Activated CD8-positive, alpha-beta T cell treated with anti-CD3 and anti-CD28 coated beads for 36 hours (primary cell): ENCODE measurements around the gene STEAP3. TPM values are rescaled to one million over a fixed set of nuclear protein-coding genes. Genes with fewer than 3 reads are reported as not detected.

Experiments
- ATAC-seq: fragments of 200-7000 bp; cut with Tn5 transposase; one replicate; pipeline ENCODE4 v1.10.0; 2021; ENCODE audit warnings: mild to moderate bottlenecking, moderate library complexity
- CTCF ChIA-PET: fragments of 350-600 bp; sonication (Branson Sonifier 250); formaldehyde crosslinking; loops from one replicate; lab custom pipeline; 2021; ENCODE audit warnings: antibody characterized with exemption; lab: Charles Lee
- POLR2A ChIA-PET: fragments of 350-600 bp; sonication (Branson Sonifier 250); formaldehyde crosslinking; loops from one replicate; lab custom pipeline; 2021; ENCODE audit warnings: antibody characterized with exemption; lab: Charles Lee
- DNase-seq: peaks from one replicate; pipeline ENCODE4 v3.0.0-alpha.2; 2020
- H3K27ac Mint-ChIP-seq: one replicate; pipeline ENCODE4 v1.8.0; 2021; ENCODE audit warnings: mild to moderate bottlenecking, mixed read lengths
- H3K27me3 Mint-ChIP-seq: one replicate; pipeline ENCODE4 v1.8.0; 2021; ENCODE audit warnings: mixed read lengths
- H3K36me3 Mint-ChIP-seq: one replicate; pipeline ENCODE4 v1.8.0; 2021; ENCODE audit warnings: low read depth, mixed read lengths
- H3K4me1 Mint-ChIP-seq: one replicate; pipeline ENCODE4 v1.8.0; 2021; ENCODE audit warnings: low read depth, mixed read lengths
- H3K4me3 Mint-ChIP-seq: one replicate; pipeline ENCODE4 v1.8.0; 2021; ENCODE audit warnings: mild to moderate bottlenecking, moderate library complexity, mixed read lengths
- H3K9me3 Mint-ChIP-seq: one replicate; pipeline ENCODE4 v1.8.0; 2021; ENCODE audit warnings: mixed read lengths
- CTCF ChIP-seq: fragments of 200-600 bp; IDR thresholded peaks from one replicate; pipeline ENCODE4 v1.8.0; 2022; ENCODE audit warnings: antibody characterized with exemption, mild to moderate bottlenecking
- intact Hi-C: fragments of 100-400 bp; cut with micrococcal nuclease; formaldehyde crosslinking; loops from one replicate; pipeline ENCODE4 v1.10.0; 2022
- total RNA-seq, 2 experiments: library from RNA; stranded (reverse); gene quantifications; one replicate each; pipeline ENCODE4 v1.2.3, GENCODE V29; 2021

The STEAP3 gene
- total RNA-seq, 2 experiments from 2014 or later, result 0.18 to 0.34 TPM

DNA sequence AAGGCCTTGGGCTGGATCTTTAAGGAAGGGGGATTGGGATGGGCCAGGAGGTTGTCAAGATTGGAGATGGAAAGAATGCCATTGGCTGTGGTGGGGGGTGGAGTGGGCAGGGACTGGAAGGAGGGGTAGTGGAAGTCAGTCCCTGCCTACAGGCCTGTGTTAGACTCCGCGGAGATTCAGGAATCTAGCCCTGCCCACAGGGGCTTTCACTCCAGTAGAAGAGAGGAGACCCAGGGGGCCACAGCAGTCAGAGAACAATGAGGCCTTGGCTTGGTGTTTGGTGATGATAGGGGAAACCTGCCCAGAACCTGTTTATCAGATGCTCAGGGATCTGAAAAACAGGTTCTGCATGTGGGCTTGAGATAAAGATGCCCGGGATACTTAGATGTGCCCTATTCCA is 6.1 kb downstream of the STEAP3 start:
- Mint-ChIP-seq H3K4me1 (peaks cover 4% of the 10 kb centered on the region), H3K9me3 (no peaks in the 10 kb centered on the region), H3K27me3 (peaks cover 9% of the 10 kb centered on the region), H3K36me3 (no peaks in the 10 kb centered on the region), H3K4me3 (no peak overlapping the region), H3K27ac (no peak overlapping the region)
- no peak for ATAC-seq
- POLR2A ChIA-PET, result no interaction called here
- intact Hi-C loops, result no loop called here
- no peak for DNase-seq
- no peak for TF ChIP-seq CTCF
- CTCF ChIA-PET, result no interaction called here

GRCh38 chr2:119230219-119231185 is 6.9 kb downstream of the STEAP3 start:
- peaks cover 6% of the 10 kb centered on the region for H3K27me3 Mint-ChIP-seq
- no peak overlapping the region for H3K4me3 Mint-ChIP-seq
- ATAC-seq, result no peak
- peaks cover 4% of the 10 kb centered on the region for H3K4me1 Mint-ChIP-seq
- no peaks in the 10 kb centered on the region for H3K9me3 Mint-ChIP-seq
- H3K27ac Mint-ChIP-seq, result no peak overlapping the region
- no peak for DNase-seq
- ChIA-PET CTCF (no interaction called here), POLR2A (no interaction called here)
- TF ChIP-seq CTCF, result no peak
- intact Hi-C loops, result no loop called here
- no peaks in the 10 kb centered on the region for H3K36me3 Mint-ChIP-seq

- intact Hi-C loops, result no loop called here
- DNase-seq (peak; percentile 35), ATAC-seq (peak; percentile 84)
- H3K36me3 Mint-ChIP-seq, result no peaks in the 10 kb centered on the region
- no peaks in the 10 kb centered on the region for H3K9me3 Mint-ChIP-seq
- ChIA-PET POLR2A (no interaction called here), CTCF (no interaction called here)
- H3K27ac Mint-ChIP-seq, result no peak overlapping the region
- H3K4me3 Mint-ChIP-seq, result no peak overlapping the region
- no peaks in the 10 kb centered on the region for H3K27me3 Mint-ChIP-seq
- peaks cover 4% of the 10 kb centered on the region for H3K4me1 Mint-ChIP-seq
- no peak for TF ChIP-seq CTCF
Measured at GRCh38 chr2:119231975-119232665, 8.5 kb downstream of the STEAP3 start.

GRCh38 chr2:119232666-119232993 is 9.0 kb downstream of the STEAP3 start:
- DNase-seq (no peak), ATAC-seq (no peak)
- ChIA-PET POLR2A (no interaction called here), CTCF (no interaction called here)
- H3K4me3 Mint-ChIP-seq, result no peak overlapping the region
- H3K27ac Mint-ChIP-seq, result no peak overlapping the region
- H3K36me3 Mint-ChIP-seq, result no peaks in the 10 kb centered on the region
- peaks cover 4% of the 10 kb centered on the region for H3K4me1 Mint-ChIP-seq
- intact Hi-C loops, result no loop called here
- no peaks in the 10 kb centered on the region for H3K27me3 Mint-ChIP-seq
- TF ChIP-seq CTCF, result no peak
- H3K9me3 Mint-ChIP-seq, result no peaks in the 10 kb centered on the region
